AG09309 (cell line): Measurements from ENCODE around the gene NEDD1.

ENCODE experiments used
- DNase-seq: peaks from one replicate; pipeline ENCODE4 v3.0.0-alpha.2; 2010; ENCODE audit warnings: low read depth
- H3K4me3 ChIP-seq: 2 replicates; pipeline ENCODE4 v1.5.1; 2011; ENCODE audit warnings: mild to moderate bottlenecking, low read depth, low read length, moderate library complexity; ENCODE audit not compliant: control insufficient read depth
- CTCF ChIP-seq: IDR thresholded peaks from 2 replicates; pipeline ENCODE4 v1.5.1; 2011; ENCODE audit warnings: mild to moderate bottlenecking, low read depth, low read length, inconsistent platforms; ENCODE audit not compliant: insufficient read depth, control insufficient read depth; ENCODE audit errors: missing control alignments

The NEDD1 gene

GRCh38 chr12:96988919-96989318 is 81.9 kb downstream of the NEDD1 start:
- TF ChIP-seq CTCF, result no peak
- DNase-seq, result no peak
- H3K4me3 ChIP-seq, result no peak overlapping the region

- no peak overlapping the region for H3K4me3 ChIP-seq
- no peak for TF ChIP-seq CTCF
- DNase-seq, result no peak
Measured at GRCh38 chr12:96989916-96990315, 82.9 kb downstream of the NEDD1 start.

GRCh38 chr12:96994900-96995299 is 87.8 kb downstream of the NEDD1 start:
- no peak for DNase-seq
- no peak overlapping the region for H3K4me3 ChIP-seq
- no peak for TF ChIP-seq CTCF

- TF ChIP-seq CTCF, result no peak
- no peak for DNase-seq
Measured at GRCh38 chr12:96995861-96996260, 88.8 kb downstream of the NEDD1 start.

GRCh38 chr12:96997797-96998484 is 90.9 kb downstream of the NEDD1 start:
- no peak for DNase-seq
- H3K4me3 ChIP-seq, result no peak overlapping the region
- TF ChIP-seq CTCF, result no peak

More at GRCh38 chr12:96995861-96996260, 88.8 kb downstream of the NEDD1 start:
- no peak overlapping the region for H3K4me3 ChIP-seq

- no peak overlapping the region for H3K4me3 ChIP-seq
- no peak for DNase-seq
- TF ChIP-seq CTCF, result no peak
Measured at GRCh38 chr12:97003276-97003675, 96.2 kb downstream of the NEDD1 start.
